Peyer's patch (tissue), 4 donors: ENCODE results near the gene RAB8B.

Experiments
- CTCF ChIP-seq, 6 experiments: fragments of 450-650 bp in 4 of 6; fragments of 200-600 bp in 2 of 6; sonication (generic) in 1 of 6; IDR thresholded peaks; one replicate each; pipeline ENCODE4 v1.5.1; 2017 to 2019; ENCODE audit warnings: antibody characterized with exemption in 6 of 6, mild to moderate bottlenecking in 3 of 6, moderate library complexity in 1 of 6
- POLR2A ChIP-seq, 2 donors: fragments of 450-650 bp; IDR thresholded peaks; one replicate each; pipeline ENCODE4 v1.5.1; 2017; ENCODE audit warnings: antibody characterized with exemption in 2 of 2, mild to moderate bottlenecking in 2 of 2, moderate library complexity in 2 of 2

GRCh38 chr15:63277038-63277892 lies 87.9 kb downstream of the RAB8B start, which contains the start of gene APH1B:
- peak in 1 of 6 experiments; percentile 4 for TF ChIP-seq CTCF (IDR thresholded peaks at IDR 0.05)
- peak; percentile 24 to 47 for TF ChIP-seq POLR2A (IDR thresholded peaks at IDR 0.05)
